Stomach (tissue), 4 donors: ENCODE measurements around the gene PLEKHH1.

Experiments used
- CTCF ChIP-seq, 7 experiments: fragments of 450-650 bp in 4 of 7; fragments of 200-600 bp in 3 of 7; sonication (generic) in 3 of 7; IDR thresholded peaks; one replicate each; pipeline ENCODE4 v1.5.1; 2016 to 2019; ENCODE audit warnings: antibody characterized with exemption in 7 of 7, control low read depth in 2 of 7, mild to moderate bottlenecking in 1 of 7
- POLR2A ChIP-seq, 4 donors: fragments of 450-650 bp; IDR thresholded peaks; one replicate each; pipeline ENCODE4 v1.6.1; 2016; ENCODE audit warnings: antibody characterized with exemption in 4 of 4, control low read depth in 2 of 4, mild to moderate bottlenecking in 1 of 4, moderate library complexity in 1 of 4
- POLR2AphosphoS5 ChIP-seq, 3 donors: sonication (generic); formaldehyde crosslinking; IDR thresholded peaks; one replicate each; pipeline ENCODE4 v1.6.1; 2016; ENCODE audit warnings: antibody characterized with exemption in 3 of 3

- TF ChIP-seq CTCF (IDR thresholded peaks at IDR 0.05): no peak
- no peak for TF ChIP-seq POLR2A (IDR thresholded peaks at IDR 0.05)
- no peak for TF ChIP-seq POLR2AphosphoS5 (IDR thresholded peaks at IDR 0.05)
These were observed 76.7 kb downstream of the PLEKHH1 start for GRCh38 chr14:67609642-67610310.
